ENCODE measurements around the gene ACSM2B.
"Not testable (repeated sequence)": the region's sequence is repeated elsewhere in the genome, so short reads cannot be mapped to it uniquely, and the experiment has no call there.

DNA sequence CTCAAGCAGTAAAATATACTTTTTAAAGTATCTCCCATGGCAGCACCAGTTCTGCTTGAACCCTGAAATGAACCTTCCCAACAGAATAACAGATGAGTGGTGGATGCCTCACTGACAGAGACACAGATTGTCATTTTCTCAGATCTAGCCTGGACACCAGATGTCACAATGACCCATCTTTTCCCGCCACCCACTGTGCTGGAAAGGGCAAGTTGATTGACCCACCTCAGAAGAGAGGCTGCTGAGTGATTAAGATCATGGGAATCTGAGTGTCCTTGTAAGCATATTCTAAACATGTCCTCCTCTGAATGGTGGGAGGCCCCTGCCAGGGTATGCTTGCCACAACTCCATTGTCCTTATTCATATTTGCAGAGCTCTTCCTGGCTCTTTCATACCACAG is 29.2 kb downstream of the ACSM2B start:
- TF ChIP-seq EP300 (conservative IDR thresholded peaks at IDR 0.05; ENCODE audit: poor library complexity, severe bottlenecking), result not testable (repeated sequence)
- TF ChIP-seq, protein P1, sequence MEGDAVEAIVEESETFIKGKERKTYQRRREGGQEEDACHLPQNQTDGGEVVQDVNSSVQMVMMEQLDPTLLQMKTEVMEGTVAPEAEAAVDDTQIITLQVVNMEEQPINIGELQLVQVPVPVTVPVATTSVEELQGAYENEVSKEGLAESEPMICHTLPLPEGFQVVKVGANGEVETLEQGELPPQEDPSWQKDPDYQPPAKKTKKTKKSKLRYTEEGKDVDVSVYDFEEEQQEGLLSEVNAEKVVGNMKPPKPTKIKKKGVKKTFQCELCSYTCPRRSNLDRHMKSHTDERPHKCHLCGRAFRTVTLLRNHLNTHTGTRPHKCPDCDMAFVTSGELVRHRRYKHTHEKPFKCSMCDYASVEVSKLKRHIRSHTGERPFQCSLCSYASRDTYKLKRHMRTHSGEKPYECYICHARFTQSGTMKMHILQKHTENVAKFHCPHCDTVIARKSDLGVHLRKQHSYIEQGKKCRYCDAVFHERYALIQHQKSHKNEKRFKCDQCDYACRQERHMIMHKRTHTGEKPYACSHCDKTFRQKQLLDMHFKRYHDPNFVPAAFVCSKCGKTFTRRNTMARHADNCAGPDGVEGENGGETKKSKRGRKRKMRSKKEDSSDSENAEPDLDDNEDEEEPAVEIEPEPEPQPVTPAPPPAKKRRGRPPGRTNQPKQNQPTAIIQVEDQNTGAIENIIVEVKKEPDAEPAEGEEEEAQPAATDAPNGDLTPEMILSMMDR (IDR thresholded peaks at IDR 0.05; ENCODE audit: poor library complexity, severe bottlenecking), result not testable (repeated sequence)
